Naive thymus-derived CD8-positive, alpha-beta T cell (primary cell): ENCODE data around the gene POU2F1. TPM values are rescaled to one million over a fixed set of nuclear protein-coding genes. Genes with fewer than 3 reads are reported as not detected.
"Not testable (repeated sequence)": the region's sequence is repeated elsewhere in the genome, so short reads cannot be mapped to it uniquely, and the experiment has no call there.

ENCODE experiments used
- ATAC-seq, 2 donors: fragments of 150-1000 bp; cut with Tn5 transposase in 1 of 2; sonication (Bioruptor Pico), chemical (Tn5 transposase) in 1 of 2; 1 replicate in 1 of 2; 2 replicates in 1 of 2; pipeline ENCODE4 v1.10.0; 2021; ENCODE audit warnings: mild to moderate bottlenecking in 2 of 2, moderate library complexity in 2 of 2
- POLR2A ChIA-PET: fragments of 350-600 bp; sonication (Branson Sonifier 250); formaldehyde crosslinking; loops from one replicate; lab custom pipeline; 2021; ENCODE audit warnings: antibody characterized with exemption; lab: Charles Lee
- DNase-seq, 10 donors: peaks; one replicate each; pipeline versions ENCODE4 v3.0.0 to v3.0.0-alpha.2; 2020 to 2022
- H3K27ac Mint-ChIP-seq, 10 donors: one replicate each; pipeline ENCODE4 v1.8.0; 2020 to 2022; ENCODE audit warnings: mild to moderate bottlenecking in 10 of 10, mixed read lengths in 10 of 10, moderate library complexity in 4 of 10, inconsistent platforms in 1 of 10
- H3K27me3 Mint-ChIP-seq, 5 donors: one replicate each; pipeline ENCODE4 v1.8.0; 2021 to 2022; ENCODE audit warnings: mixed read lengths in 5 of 5
- H3K36me3 Mint-ChIP-seq, 3 donors: one replicate each; pipeline ENCODE4 v1.8.0; 2020 to 2022; ENCODE audit warnings: mixed read lengths in 3 of 3, mild to moderate bottlenecking in 2 of 3, inconsistent platforms in 1 of 3
- H3K4me1 Mint-ChIP-seq, 4 donors: one replicate each; pipeline ENCODE4 v1.8.0; 2021 to 2022; ENCODE audit warnings: mixed read lengths in 4 of 4
- H3K4me3 Mint-ChIP-seq, 10 donors: one replicate each; pipeline ENCODE4 v1.8.0; 2020 to 2022; ENCODE audit warnings: mild to moderate bottlenecking in 10 of 10, mixed read lengths in 10 of 10, moderate library complexity in 6 of 10, inconsistent platforms in 1 of 10
- H3K9me3 Mint-ChIP-seq, 9 donors: one replicate each; pipeline ENCODE4 v1.8.0; 2020 to 2022; ENCODE audit warnings: mixed read lengths in 9 of 9, mild to moderate bottlenecking in 3 of 9, inconsistent platforms in 1 of 9, moderate library complexity in 1 of 9
- polyA plus RNA-seq, 3 donors: library from polyadenylated mRNA; unstranded; fragments of 300-500 nt; fragmentation: Illumina TruSeq; gene quantifications; one replicate each; pipeline ENCODE4 v1.2.3, GENCODE V29; 2021
- total RNA-seq, 8 experiments: library from RNA in 2 of 8; stranded (reverse) in 2 of 8; gene quantifications; one replicate each; pipeline ENCODE4 v1.2.3 and lab custom pipeline; 2021 to 2026

POU2F1 gene
- total and polyA plus RNA-seq, 5 experiments from 2014 or later: 5.0 to 22.9 (median 9.8) TPM

DNA sequence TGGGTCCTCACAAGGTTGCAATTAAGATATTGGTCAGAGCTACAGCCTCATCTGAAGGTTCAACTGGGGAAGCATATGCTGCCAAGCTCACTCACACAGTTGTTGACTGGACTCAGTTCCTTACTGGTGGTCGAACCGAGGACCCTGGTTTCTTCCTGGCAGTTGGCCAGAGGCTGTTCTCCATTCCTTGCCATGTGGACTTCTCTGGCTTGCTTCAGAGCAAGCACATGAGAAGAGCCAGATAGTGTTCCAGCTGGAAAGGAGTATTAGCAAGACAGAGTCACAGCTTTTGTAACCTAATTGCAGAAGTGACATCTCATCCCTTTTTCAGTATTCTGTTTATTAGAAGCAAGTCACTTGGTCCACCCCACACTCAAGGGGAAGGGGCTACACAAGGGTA, 23.6 kb downstream of the POU2F1 start:
- no peak overlapping the region for H3K4me3 Mint-ChIP-seq
- POLR2A ChIA-PET: interaction anchor here (0.9 kb wide), 1 partner anchor 22 kb away, joined by 3 read pairs; no protein-coding TSS in a partner anchor
- DNase-seq: no peak
- ATAC-seq: no peak
- H3K27me3 Mint-ChIP-seq: no peaks in the 10 kb centered on the region
- H3K9me3 Mint-ChIP-seq: peaks cover 0 to 6% (median 0%) of the 10 kb centered on the region in 9 donors
- H3K4me1 Mint-ChIP-seq: peaks cover 15 to 38% (median 27%) of the 10 kb centered on the region in 4 donors
- peaks cover 12 to 15% (median 12%) of the 10 kb centered on the region in 3 donors for H3K36me3 Mint-ChIP-seq
- H3K27ac Mint-ChIP-seq: peak overlapping the region in 1 of 10 donors; percentile 50

DNA sequence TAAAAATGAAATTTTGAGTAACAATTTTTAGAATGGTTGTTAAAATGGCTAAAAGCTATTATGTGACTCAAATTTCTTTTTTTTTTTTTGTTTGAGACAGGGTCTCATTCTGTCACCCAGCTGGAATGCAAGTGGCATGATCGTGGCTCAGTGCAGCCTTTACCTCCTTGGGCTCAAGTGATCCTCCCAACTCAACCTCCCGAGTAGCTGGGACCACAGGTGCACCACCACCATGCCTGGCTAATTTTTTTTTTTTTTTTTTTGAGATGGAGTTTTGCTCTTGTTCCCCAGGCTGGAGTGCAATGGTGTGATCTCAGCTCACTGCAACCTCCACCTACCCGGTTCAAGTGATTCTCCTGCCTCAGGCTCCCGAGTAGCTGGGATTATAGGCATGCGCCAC, 24.5 kb downstream of the POU2F1 start:
- not testable (repeated sequence) for H3K27ac Mint-ChIP-seq, ATAC-seq, H3K27me3 Mint-ChIP-seq, H3K9me3 Mint-ChIP-seq, H3K4me3 Mint-ChIP-seq, DNase-seq
- POLR2A ChIA-PET: interaction anchor here (0.7 kb wide), 1 partner anchor 28 kb away, joined by 6 read pairs; no protein-coding TSS in a partner anchor
- H3K4me1 Mint-ChIP-seq: peaks cover 18 to 42% (median 34%) of the 10 kb centered on the region in 4 donors
- peaks cover 12 to 15% (median 12%) of the 10 kb centered on the region in 3 donors for H3K36me3 Mint-ChIP-seq

DNA sequence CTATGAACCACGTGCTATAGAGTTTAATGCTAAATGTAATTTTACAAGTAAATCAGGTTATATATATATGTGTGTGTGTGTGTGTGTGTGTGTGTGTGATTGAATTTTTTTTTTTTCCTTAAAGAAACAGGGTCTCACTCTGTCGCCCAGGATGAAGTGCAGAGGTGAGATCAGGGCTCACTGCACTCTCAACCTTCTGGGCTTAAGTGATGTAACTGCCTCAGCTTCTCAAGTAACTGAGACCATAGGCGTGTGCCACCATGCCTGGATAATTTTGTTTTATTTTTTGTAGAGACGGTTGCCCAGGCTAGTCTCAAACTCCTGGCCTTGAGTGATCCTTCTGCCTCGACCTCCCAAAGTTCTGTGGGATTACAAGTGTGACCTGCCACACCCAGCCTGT, 26.3 kb downstream of the POU2F1 start:
- Mint-ChIP-seq H3K9me3 (peaks cover 0 to 6% (median 0%) of the 10 kb centered on the region in 9 donors), H3K36me3 (peaks cover 12 to 15% (median 12%) of the 10 kb centered on the region in 3 donors), H3K4me3 (no peak overlapping the region), H3K4me1 (peaks cover 19 to 40% (median 32%) of the 10 kb centered on the region in 4 donors), H3K27me3 (no peaks in the 10 kb centered on the region), H3K27ac (no peak overlapping the region)
- POLR2A ChIA-PET: interaction anchor here (0.6 kb wide), 2 partner anchors 204 to 718 kb away, joined by 3 read pairs; no protein-coding TSS in a partner anchor
- ATAC-seq (no peak), DNase-seq (no peak)

GRCh38 chr1:167247754-167248153, 27.1 kb downstream of the POU2F1 start:
- no peak for DNase-seq
- H3K27ac Mint-ChIP-seq: no peak overlapping the region
- peaks cover 0 to 6% (median 0%) of the 10 kb centered on the region in 9 donors for H3K9me3 Mint-ChIP-seq
- POLR2A ChIA-PET: no interaction called here
- peaks cover 19 to 37% (median 30%) of the 10 kb centered on the region in 4 donors for H3K4me1 Mint-ChIP-seq
- no peak for ATAC-seq
- H3K27me3 Mint-ChIP-seq: no peaks in the 10 kb centered on the region
- no peak overlapping the region for H3K4me3 Mint-ChIP-seq
- H3K36me3 Mint-ChIP-seq: peaks cover 12 to 15% (median 12%) of the 10 kb centered on the region in 3 donors

DNA sequence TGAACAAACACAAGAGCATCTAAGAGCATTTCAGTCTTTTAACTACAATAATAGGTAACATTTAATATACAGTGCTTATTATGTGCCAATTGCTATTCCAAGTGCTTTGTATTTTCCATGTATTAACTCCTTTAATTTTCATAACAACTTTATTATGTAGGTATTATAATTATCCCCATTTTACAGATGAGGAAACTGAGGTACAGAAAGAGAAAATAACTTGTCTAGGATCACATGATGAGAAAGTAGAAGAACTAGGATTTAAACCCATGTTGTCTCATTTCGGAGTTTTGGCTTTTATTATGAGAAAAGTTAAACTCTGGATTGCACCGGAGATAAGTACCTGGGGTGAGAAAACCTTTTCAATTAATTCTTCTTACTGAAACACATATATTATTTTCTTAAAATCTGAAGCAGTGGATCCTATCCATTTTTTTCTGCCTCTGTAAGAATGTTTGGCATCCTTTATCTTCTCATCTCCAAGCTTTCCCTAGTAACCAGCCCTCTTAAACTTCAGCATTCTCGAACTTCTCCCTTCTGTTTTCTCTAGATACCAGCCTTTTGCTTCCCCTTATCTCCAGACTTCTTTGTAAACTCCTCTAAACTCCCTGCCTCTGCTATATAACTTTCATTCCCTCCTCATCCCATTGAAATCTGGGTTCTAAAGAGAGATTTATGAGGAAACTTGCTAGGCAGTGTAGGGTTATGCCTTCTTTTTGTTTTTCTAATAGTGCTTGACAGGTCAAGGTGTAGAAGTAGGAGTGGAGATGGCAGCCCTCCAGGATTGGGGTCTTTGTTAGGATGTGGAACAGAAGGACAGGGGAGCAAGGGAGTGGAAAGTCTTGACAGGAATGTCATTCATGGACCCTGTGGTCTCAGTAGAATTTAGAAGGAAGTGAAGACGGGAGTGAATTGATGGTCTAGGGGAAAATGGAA, 28.3 kb downstream of the POU2F1 start:
- no peaks in the 10 kb centered on the region for H3K27me3 Mint-ChIP-seq

GRCh38 chr1:167249702-167250101, 29.0 kb downstream of the POU2F1 start:
- Mint-ChIP-seq H3K9me3 (no peaks in the 10 kb centered on the region), H3K36me3 (peaks cover 2 to 4% (median 3%) of the 10 kb centered on the region in 3 donors), H3K27me3 (no peaks in the 10 kb centered on the region), H3K4me3 (no peak overlapping the region), H3K27ac (no peak overlapping the region), H3K4me1 (peaks cover 14 to 35% (median 28%) of the 10 kb centered on the region in 4 donors)
- POLR2A ChIA-PET: no interaction called here
- no peak for DNase-seq
- no peak for ATAC-seq

More for the DNA sequence above, 28.3 kb downstream of the POU2F1 start:
- no peak for ATAC-seq
- peaks cover 0 to 2% (median 0%) of the 10 kb centered on the region in 9 donors for H3K9me3 Mint-ChIP-seq
- no peak overlapping the region for H3K4me3 Mint-ChIP-seq
- H3K27ac Mint-ChIP-seq: no peak overlapping the region
- H3K4me1 Mint-ChIP-seq: peaks cover 13 to 38% (median 28%) of the 10 kb centered on the region in 4 donors
- POLR2A ChIA-PET: interaction anchor here (0.5 to 0.7 kb wide), 2 partner anchors 53 to 792 kb away, joined by 3 to 4 read pairs; no protein-coding TSS in a partner anchor
- DNase-seq: no peak
- peaks cover 6 to 10% (median 8%) of the 10 kb centered on the region in 3 donors for H3K36me3 Mint-ChIP-seq

GRCh38 chr1:167250482-167250881, 29.8 kb downstream of the POU2F1 start:
- no peak overlapping the region for H3K27ac Mint-ChIP-seq
- no peaks in the 10 kb centered on the region for H3K27me3 Mint-ChIP-seq
- H3K4me3 Mint-ChIP-seq: no peak overlapping the region
- ATAC-seq (no peak), DNase-seq (no peak)
- H3K9me3 Mint-ChIP-seq: no peaks in the 10 kb centered on the region
- H3K36me3 Mint-ChIP-seq: peaks cover 0 to 2% (median under 1%) of the 10 kb centered on the region in 3 donors
- POLR2A ChIA-PET: no interaction called here
- peaks cover 18 to 35% (median 32%) of the 10 kb centered on the region in 4 donors for H3K4me1 Mint-ChIP-seq

GRCh38 chr1:167251472-167251871, 30.8 kb downstream of the POU2F1 start:
- H3K27ac Mint-ChIP-seq: no peak overlapping the region

DNA sequence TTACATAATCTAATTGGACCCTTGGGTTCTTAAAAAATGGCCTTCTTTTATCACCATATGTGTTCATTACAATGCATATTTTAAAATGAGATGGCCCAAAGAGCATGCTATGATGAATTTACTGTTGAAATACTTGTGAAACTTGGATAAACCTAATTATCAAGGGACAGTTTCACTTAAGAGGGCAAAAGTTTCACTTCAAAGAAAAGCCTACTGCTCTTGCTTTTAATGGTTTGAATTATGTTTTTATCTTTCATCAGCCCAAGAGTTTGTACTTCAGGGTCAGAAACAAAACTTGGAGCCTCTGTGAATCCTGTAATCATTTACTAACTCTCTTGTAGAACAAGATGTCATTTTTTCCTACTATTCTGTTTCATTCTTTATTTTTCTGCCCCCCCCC, 32.3 kb downstream of the POU2F1 start:
- POLR2A ChIA-PET: no interaction called here
- H3K9me3 Mint-ChIP-seq: no peaks in the 10 kb centered on the region

More at GRCh38 chr1:167251472-167251871, 30.8 kb downstream of the POU2F1 start:
- peaks cover 22 to 45% (median 34%) of the 10 kb centered on the region in 4 donors for H3K4me1 Mint-ChIP-seq
- peaks cover 0 to 2% (median 0%) of the 10 kb centered on the region in 3 donors for H3K36me3 Mint-ChIP-seq
- ATAC-seq: no peak
- H3K9me3 Mint-ChIP-seq: no peaks in the 10 kb centered on the region
- no peak for DNase-seq
- POLR2A ChIA-PET: interaction anchor here (0.6 to 0.7 kb wide), 2 partner anchors 12 to 16 kb away, joined by 3 to 5 read pairs; no protein-coding TSS in a partner anchor
- no peak overlapping the region for H3K4me3 Mint-ChIP-seq
- no peaks in the 10 kb centered on the region for H3K27me3 Mint-ChIP-seq

DNA sequence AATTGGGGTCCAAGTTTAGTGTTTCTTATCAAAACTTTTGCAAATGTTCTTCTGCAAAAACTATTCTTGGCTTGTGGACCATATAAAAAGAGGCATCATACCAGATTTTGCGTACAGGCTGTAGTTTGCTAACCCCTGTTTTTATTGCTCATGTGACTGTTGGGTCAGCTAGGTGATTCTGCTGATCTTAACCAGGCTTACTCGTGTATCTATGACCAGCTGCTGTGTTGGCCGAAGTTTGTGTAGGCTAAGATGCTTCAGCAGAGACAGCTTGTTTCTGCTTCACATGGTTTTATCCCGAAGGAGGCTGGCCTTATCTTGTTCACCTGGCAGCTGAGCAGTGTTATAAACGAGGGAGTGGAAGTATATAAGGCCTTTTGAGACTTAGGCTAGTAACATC, 38.2 kb downstream of the POU2F1 start:
- DNase-seq (no peak), ATAC-seq (no peak)
- H3K36me3 Mint-ChIP-seq: no peaks in the 10 kb centered on the region
- H3K4me1 Mint-ChIP-seq: peaks cover 14 to 47% (median 20%) of the 10 kb centered on the region in 4 donors
- H3K27me3 Mint-ChIP-seq: no peaks in the 10 kb centered on the region
- H3K4me3 Mint-ChIP-seq: no peak overlapping the region
- H3K27ac Mint-ChIP-seq: no peak overlapping the region
- H3K9me3 Mint-ChIP-seq: no peaks in the 10 kb centered on the region
- POLR2A ChIA-PET: no interaction called here

More for the DNA sequence above, 32.3 kb downstream of the POU2F1 start:
- ATAC-seq (no peak), DNase-seq (no peak)
- no peak overlapping the region for H3K4me3 Mint-ChIP-seq
- H3K27me3 Mint-ChIP-seq: no peaks in the 10 kb centered on the region
- H3K4me1 Mint-ChIP-seq: peaks cover 21 to 41% (median 22%) of the 10 kb centered on the region in 4 donors
- no peak overlapping the region for H3K27ac Mint-ChIP-seq
- H3K36me3 Mint-ChIP-seq: peaks cover 0 to 2% (median 0%) of the 10 kb centered on the region in 3 donors

DNA sequence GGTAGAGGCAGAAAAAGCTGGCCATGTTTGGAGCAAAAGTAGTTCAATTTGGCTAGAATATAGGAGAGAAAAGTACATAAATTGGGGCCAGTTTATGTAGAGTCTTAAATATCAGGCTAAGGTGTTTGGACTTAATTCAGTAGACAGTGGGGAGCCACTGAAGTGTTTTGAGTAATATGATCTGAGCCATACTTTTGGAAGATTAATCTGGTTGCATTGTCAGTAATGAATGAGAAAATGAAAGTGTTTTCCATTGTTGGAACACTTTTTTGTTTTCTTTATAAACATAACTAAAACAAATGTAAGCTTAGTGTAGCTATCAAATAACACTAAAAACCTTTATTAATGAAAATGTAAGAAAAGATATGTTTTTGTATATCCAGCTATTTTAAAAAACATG, 42.1 kb downstream of the POU2F1 start:
- Mint-ChIP-seq H3K4me3 (no peak overlapping the region), H3K36me3 (no peaks in the 10 kb centered on the region), H3K27ac (no peak overlapping the region), H3K9me3 (no peaks in the 10 kb centered on the region), H3K27me3 (no peaks in the 10 kb centered on the region), H3K4me1 (peaks cover 12 to 28% (median 21%) of the 10 kb centered on the region in 4 donors)
- ATAC-seq (no peak), DNase-seq (no peak)
- POLR2A ChIA-PET: no interaction called here

DNA sequence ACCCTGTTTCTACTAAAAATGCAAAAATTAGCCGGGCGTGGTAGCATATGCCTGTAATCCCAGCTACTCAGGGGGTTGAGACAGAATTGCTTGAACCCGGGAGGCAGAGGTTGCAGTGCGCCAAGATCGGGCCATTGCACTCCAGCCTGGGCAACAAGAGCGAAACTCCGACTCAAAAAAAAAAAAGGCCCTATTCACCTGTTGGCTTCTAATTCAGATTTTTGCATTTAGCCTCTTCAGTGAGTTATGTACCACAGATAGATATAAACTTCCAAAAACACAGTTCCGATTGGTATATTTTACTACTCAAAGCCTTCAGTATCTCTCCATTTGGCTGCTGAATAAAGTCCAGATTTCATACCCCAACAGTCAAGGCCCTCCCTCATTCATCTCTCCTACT, 42.7 kb downstream of the POU2F1 start:
- peaks cover 15 to 33% (median 24%) of the 10 kb centered on the region in 4 donors for H3K4me1 Mint-ChIP-seq
- DNase-seq: no peak
- H3K4me3 Mint-ChIP-seq: no peak overlapping the region
- H3K27me3 Mint-ChIP-seq: no peaks in the 10 kb centered on the region
- H3K9me3 Mint-ChIP-seq: no peaks in the 10 kb centered on the region
- no peak for ATAC-seq
- H3K36me3 Mint-ChIP-seq: no peaks in the 10 kb centered on the region
- H3K27ac Mint-ChIP-seq: no peak overlapping the region
- POLR2A ChIA-PET: no interaction called here
